GM21515 (cell line): ENCODE measurements around the gene PPP2R2B.
"Not testable (repeated sequence)": the region's sequence is repeated elsewhere in the genome, so short reads cannot be mapped to it uniquely, and the experiment has no call there.

Experiments
- ATAC-seq: cut with Tn5 transposase; IDR thresholded peaks from one replicate; pipeline ENCODE4 v1.9.1; 2021; ENCODE audit not compliant: unreplicated experiment

PPP2R2B gene

DNA sequence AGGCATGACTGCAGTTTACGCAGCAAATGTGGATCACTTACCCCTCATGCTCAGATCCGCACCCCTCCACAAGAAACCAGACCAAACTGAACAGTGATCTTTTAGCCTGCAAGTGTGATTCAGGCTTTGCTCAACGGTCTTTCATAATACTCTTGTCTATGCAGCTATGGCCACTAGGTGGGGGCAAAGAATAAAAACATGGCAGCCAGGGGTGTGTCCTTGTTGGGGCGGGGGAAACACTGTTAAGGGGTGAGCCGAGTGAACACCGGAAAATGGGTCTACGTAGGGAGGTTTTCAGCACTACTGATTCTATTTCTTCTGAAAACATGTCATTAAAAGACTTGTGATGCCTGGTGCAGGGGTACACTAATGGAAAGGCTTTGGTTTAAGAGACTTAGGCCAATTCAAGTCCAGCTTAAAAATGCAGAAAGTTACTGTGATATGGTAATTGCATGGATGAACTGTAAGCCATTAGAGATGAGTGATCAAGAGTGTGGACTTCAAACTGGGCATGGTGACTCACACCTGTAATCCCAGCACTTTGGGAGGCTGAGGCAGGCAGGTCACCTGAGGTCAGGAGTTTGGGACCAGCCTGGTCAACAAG is 312.7 kb downstream of the PPP2R2B start:
- ATAC-seq = peak; percentile 95

DNA sequence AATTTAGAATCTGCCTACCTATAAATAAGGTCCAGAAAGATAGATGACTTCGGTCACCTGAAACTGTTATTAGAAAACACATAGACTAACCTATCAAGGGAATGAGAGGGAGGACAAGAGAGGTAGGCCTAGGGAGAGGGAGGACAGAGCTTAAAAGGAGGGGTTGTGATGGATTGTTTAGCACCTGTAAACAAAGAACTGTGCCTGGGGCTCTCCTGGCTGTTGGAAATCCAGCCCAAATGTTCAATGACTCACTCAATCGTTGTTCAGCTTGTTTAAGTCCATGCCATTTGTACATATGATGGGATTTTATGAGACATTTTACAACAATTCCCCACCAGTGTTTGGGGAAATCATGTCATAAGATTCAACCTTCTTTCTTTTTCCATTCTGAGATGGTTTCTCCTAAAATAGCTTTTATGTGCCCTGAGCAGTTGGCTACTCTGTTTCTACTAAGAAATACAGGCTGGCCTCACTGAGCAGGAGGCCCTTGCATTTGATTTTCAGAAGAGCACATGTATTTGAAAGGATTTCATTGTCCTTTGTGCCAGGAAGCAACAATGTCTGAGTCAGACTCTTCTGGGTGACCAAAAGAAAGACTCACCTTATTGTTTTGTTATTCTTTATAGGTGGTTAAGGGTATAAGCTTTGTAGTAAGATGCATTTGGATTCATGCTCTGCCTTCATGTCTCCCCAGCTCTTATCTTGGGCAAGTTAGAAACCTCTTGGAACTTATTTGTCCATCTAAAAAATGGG is 314.4 kb downstream of the PPP2R2B start:
- no peak for ATAC-seq

DNA sequence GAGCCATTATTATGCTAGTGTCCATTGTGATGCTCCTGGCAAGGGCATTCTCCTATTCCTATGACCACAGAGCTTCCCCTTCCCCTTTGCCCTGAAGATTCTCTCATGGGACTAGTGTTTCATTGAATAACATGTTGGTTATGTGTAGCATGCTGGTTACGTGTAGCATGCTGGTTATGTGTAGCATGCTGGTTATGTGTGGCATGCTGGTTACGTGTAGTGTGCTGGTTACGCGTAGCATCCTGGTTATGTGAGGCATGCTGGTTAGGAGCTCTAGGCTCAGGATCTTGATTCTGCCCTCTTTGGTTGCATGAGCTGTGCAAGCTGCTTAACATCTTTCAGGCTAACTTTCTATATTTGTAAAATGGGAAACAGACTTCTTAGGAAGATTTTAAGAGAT is 316.1 kb downstream of the PPP2R2B start:
- ATAC-seq = no peak

- ATAC-seq = no peak
Measured at GRCh38 chr5:146561711-146562110, 316.8 kb downstream of the PPP2R2B start.

DNA sequence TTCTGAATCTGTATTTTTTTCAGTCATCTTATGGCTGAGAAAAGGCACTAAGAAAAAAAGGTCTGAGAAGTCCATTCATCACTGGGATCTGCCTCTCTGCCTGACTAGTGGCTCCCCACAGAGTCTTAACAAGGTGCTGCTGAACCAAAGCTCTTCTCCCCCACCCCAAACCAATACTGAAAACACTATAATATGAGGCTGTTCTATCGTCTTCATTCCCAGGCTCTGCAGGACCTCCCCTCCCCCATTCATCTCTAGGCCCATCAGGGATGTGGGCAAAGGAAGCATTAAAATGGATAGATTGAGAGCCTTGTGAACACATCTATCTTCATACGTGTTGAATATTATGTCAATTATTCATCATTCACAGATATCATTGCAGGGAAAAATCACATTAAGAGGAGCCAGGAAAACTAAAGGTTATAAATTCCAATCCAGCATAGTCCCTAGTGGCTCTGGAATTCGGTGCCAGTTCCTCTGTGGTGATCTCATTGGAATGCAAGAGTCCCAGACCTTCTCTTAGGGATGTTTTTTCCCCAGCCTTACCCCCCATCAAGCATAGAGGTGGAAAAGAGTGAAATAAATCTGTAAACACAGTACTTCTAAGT is 318.2 kb downstream of the PPP2R2B start:
- ATAC-seq = no peak

DNA sequence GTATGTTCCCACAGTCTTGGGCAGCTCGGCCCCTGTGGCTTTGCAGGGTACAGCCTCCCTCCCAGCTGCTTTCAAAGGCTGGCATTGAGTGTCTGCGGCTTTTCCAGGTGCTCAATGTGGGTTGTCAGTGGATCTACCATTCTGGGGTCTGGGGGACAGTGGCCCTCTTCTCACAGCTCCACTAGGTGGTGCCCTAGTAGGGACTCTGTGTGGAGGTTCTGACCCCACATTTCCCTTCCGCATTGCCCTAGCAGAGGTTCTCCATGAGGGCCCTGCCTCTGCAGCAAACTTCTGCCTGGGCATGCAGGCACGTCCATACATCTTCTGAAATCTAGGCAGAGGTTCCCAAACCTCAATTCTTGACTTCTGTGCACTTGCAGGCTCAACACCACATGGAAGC is 321.7 kb downstream of the PPP2R2B start:
- ATAC-seq = not testable (repeated sequence)

DNA sequence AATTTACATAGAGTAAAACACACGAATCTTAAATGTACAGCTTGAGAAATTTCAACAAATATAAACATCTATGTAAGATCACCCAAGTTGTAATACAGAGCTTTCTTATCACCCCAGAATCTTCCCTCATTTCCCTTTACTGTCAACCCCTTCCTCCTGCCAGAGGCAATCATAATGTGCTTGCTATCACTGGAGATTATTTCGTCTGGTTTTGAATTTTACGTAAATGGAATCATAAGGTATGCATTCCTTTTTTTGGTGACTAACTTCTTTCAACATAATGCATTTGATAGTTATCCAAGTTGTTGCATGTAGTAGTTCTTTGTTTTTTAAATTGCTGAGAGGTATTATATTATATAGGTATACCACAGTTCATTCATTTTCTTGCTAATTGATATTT is 325.1 kb downstream of the PPP2R2B start:
- no peak for ATAC-seq

- no peak for ATAC-seq
Measured at GRCh38 chr5:146549615-146550014, 328.9 kb downstream of the PPP2R2B start.

DNA sequence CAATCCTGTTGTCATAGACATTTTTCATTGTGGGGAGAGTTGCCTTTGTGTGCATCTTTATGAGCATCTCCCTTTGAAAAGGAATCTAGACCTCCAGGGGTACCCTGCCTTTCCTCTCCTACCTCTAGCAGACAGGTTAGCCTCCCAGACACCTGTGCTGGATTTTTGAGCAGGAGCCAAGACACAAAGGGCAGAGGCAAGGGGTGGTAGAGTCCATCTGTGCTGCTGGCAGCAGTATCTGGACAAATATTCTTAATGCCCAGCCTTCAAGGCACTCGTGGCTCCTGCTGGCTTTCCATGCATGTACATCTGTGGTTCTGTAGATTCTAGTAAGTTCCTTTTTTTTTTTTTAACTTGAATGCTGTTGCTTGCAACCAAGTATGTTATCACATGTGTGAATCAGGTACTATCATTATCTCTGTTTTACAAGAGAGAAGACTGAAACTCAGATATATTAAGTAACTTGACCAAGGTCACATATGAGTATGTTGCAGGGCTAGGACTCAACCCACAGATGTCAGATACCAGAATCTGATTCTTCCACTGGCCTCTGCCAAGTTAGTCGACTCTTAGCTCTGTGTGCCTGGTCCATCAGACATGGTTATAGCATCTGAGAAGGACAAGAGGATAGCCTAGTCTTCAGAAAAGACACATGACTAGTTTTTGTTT is 329.6 kb downstream of the PPP2R2B start:
- ATAC-seq = no peak

DNA sequence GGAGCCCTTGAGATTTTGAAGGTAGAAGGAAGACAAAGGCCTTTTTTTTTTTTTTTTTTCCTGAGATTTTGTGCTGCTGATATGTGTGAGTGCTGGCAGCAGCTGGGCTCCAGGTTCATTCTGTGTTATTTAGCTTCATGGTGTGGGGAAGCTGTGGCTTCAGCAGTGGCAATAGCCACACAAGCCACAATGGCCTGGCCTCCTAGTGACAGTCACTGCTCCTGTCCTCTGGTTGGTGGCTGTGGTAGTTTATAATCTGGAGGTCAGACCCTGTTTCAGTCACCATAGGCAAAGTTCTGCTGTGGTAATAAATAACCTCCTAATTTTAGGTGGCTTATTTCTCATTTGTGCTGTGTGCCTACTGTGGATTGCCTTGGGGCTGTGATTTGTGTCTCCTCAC is 334.3 kb downstream of the PPP2R2B start:
- no peak for ATAC-seq

DNA sequence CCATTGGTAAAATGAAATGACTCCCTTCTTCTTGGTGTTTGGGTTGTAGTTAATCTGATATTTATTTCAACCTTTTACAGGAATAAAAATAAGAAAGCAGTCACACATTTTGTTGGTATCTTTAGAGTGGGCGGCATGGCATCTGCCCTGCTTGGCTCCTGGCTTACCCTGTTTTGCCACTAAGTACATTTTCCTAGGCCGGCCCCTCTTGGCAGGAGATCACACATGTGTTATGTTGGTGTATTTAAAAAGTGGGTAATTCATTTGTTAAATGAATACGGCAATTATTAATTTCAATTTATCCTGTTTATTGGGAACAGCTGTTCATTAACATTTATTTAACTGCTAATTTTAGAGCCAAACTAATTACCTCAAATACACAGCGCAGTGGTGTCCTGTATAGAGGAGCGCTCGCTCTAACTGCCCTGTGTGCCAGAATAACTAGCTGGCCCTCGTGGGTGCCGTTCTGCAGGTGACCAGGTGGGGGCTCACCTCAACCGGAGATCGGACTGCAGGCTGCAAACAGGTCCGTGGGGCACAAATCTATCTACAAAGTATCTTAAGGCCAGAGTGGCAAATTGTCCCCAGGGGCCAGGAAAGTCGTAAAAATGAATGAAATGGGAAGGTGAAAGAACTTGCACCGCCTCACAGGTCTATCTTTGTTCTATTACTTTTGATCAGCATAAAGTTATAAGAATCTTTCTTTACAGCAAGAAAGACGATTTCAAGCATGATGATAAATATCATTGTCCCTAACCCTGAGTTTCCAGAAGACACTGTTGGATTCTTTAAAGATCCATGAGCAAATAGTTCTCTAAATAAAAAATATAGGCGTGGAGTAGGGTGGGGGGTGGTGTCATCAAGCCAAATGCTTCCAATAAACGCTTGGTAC is 336.4 kb downstream of the PPP2R2B start:
- peak; percentile 99 for ATAC-seq

GRCh38 chr5:146540414-146540813 is 338.1 kb downstream of the PPP2R2B start:
- no peak for ATAC-seq

- ATAC-seq = no peak
Measured at GRCh38 chr5:146539973-146540372, 338.6 kb downstream of the PPP2R2B start.

GRCh38 chr5:146538432-146538831 is 340.1 kb downstream of the PPP2R2B start:
- ATAC-seq = no peak

DNA sequence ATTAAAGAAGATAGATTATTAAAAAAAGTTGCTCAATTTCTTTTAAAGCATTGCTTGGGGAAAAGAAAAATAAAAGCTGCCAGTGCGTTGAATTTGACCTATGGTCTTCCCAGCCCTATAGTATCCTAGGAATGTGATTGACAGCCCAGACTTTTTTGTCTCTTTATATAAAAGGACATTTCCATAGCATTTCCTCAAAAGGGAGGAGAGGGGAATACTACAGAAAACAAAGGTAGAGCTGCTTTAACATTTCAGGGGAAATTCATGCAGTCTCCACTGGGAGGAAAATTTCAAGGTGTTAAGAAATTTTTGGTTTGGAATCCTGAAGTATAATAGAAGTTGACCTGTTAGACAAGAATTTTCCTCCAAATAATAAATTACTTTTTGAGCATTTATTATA is 344.7 kb downstream of the PPP2R2B start:
- ATAC-seq = no peak

DNA sequence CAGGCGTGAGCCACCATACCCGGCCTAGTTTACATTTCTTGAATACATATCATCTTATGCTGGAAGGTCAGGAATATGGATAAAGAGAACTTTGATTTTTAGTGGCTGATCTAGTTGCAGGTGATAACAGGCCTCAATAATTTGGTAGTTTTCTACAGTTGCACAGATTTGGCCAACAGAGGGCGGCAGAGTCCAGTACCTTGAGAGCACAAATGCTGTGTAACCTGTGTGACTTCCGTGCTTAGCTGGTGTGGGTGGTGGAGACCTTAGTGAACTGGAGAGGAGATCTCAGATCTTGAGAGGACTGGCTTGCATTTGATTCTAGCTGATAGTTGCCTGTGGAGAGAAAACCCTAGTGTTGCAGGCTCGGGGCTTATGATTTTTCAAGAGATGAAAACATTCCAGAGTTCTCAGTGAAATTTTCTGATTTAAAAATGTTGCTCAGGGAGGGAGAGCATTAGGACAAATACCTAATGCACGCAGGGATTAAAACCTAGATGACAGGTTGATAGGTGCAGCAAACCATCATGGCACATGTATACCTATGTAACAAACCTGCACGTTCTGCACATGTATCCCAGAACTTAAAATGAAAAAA is 345.2 kb downstream of the PPP2R2B start:
- ATAC-seq = peak; percentile 97
